ENCODE results near the gene HS6ST3.

The HS6ST3 gene

GRCh38 chr13:96661612-96662011, 571.7 kb downstream of the HS6ST3 start:
- no peak for DNase-seq (ENCODE audit: low spot score)

- no peak for DNase-seq (ENCODE audit: low spot score)
Measured at GRCh38 chr13:96662036-96662435, 572.1 kb downstream of the HS6ST3 start.

GRCh38 chr13:96667294-96668018, 577.5 kb downstream of the HS6ST3 start:
- DNase-seq (ENCODE audit: low spot score), result no peak

- no peak for DNase-seq (ENCODE audit: low spot score)
Measured at GRCh38 chr13:96671073-96671472, 581.2 kb downstream of the HS6ST3 start.

- DNase-seq (ENCODE audit: low spot score), result no peak
Measured at GRCh38 chr13:96672016-96672415, 582.1 kb downstream of the HS6ST3 start.

GRCh38 chr13:96673825-96674224, 583.9 kb downstream of the HS6ST3 start:
- DNase-seq (ENCODE audit: low spot score), result no peak

- DNase-seq (ENCODE audit: low spot score), result no peak
Measured at GRCh38 chr13:96677029-96677428, 587.1 kb downstream of the HS6ST3 start.

GRCh38 chr13:96678801-96679200, 588.9 kb downstream of the HS6ST3 start:
- no peak for DNase-seq (ENCODE audit: low spot score)

- no peak for DNase-seq (ENCODE audit: low spot score)
Measured at GRCh38 chr13:96680898-96681297, 591.0 kb downstream of the HS6ST3 start.

GRCh38 chr13:96681766-96682165, 591.9 kb downstream of the HS6ST3 start:
- DNase-seq (ENCODE audit: low spot score), result no peak

GRCh38 chr13:96684469-96684868, 594.6 kb downstream of the HS6ST3 start:
- no peak for DNase-seq (ENCODE audit: low spot score)

- no peak for DNase-seq (ENCODE audit: low spot score)
Measured at GRCh38 chr13:96684907-96685306, 595.0 kb downstream of the HS6ST3 start.

- no peak for DNase-seq (ENCODE audit: low spot score)
Measured at GRCh38 chr13:96686286-96686685, 596.4 kb downstream of the HS6ST3 start.

- no peak for DNase-seq (ENCODE audit: low spot score)
Measured at GRCh38 chr13:96687191-96687590, 597.3 kb downstream of the HS6ST3 start.

GRCh38 chr13:96690998-96691397, 601.1 kb downstream of the HS6ST3 start:
- no peak for DNase-seq (ENCODE audit: low spot score)

GRCh38 chr13:96696389-96696900, 606.5 kb downstream of the HS6ST3 start:
- DNase-seq (ENCODE audit: low spot score), result no peak

- no peak for DNase-seq (ENCODE audit: low spot score)
Measured at GRCh38 chr13:96700657-96701056, 610.8 kb downstream of the HS6ST3 start.

GRCh38 chr13:96707146-96707545, 617.2 kb downstream of the HS6ST3 start:
- no peak for DNase-seq (ENCODE audit: low spot score)

GRCh38 chr13:96710166-96710862, 620.4 kb downstream of the HS6ST3 start:
- DNase-seq (ENCODE audit: low spot score), result no peak

- DNase-seq (ENCODE audit: low spot score), result no peak
Measured at GRCh38 chr13:96720446-96720845, 630.5 kb downstream of the HS6ST3 start.

GRCh38 chr13:96726651-96727050, 636.7 kb downstream of the HS6ST3 start:
- DNase-seq (ENCODE audit: low spot score), result no peak

- DNase-seq (ENCODE audit: low spot score), result no peak
Measured at GRCh38 chr13:96728463-96728862, 638.6 kb downstream of the HS6ST3 start.

GRCh38 chr13:96730676-96731075, 640.8 kb downstream of the HS6ST3 start:
- no peak for DNase-seq (ENCODE audit: low spot score)

- DNase-seq (ENCODE audit: low spot score), result no peak
Measured at GRCh38 chr13:96734499-96734898, 644.6 kb downstream of the HS6ST3 start.
